ENCODE data around the gene CELSR2.
"Not testable (repeated sequence)": the region's sequence is repeated elsewhere in the genome, so short reads cannot be mapped to it uniquely, and the experiment has no call there.

CELSR2 gene

GRCh38 chr1:109281680-109282496 is 32.5 kb downstream of the CELSR2 start:
- peak in 1 of 2 experiments; percentile 43 for DNase-seq

GRCh38 chr1:109282497-109282951 is 33.2 kb downstream of the CELSR2 start:
- no peak for DNase-seq

- DNase-seq = peak; percentile 94 to 100
Observed at GRCh38 chr1:109282952-109283747, 33.8 kb downstream of the CELSR2 start, which contains the start of gene PSRC1. Gene PSRC1 (minus strand): TSS chr1:109283145.

- peak in 1 of 2 experiments; percentile 30 for DNase-seq
Observed at GRCh38 chr1:109283748-109284600, 34.6 kb downstream of the CELSR2 start.

GRCh38 chr1:109286762-109287161 is 37.4 kb downstream of the CELSR2 start:
- not testable (repeated sequence) for DNase-seq

GRCh38 chr1:109290137-109290536 is 40.8 kb downstream of the CELSR2 start:
- DNase-seq = no peak

- no peak for DNase-seq
Observed at GRCh38 chr1:109290998-109291397, 41.7 kb downstream of the CELSR2 start.

- DNase-seq = no peak
Observed at GRCh38 chr1:109292364-109292763, 43.0 kb downstream of the CELSR2 start.

GRCh38 chr1:109293026-109293425 is 43.7 kb downstream of the CELSR2 start:
- no peak for DNase-seq

- DNase-seq = no peak
Observed at GRCh38 chr1:109294481-109294880, 45.1 kb downstream of the CELSR2 start.

- no peak for DNase-seq
Observed at GRCh38 chr1:109295712-109296415, 46.5 kb downstream of the CELSR2 start.

- DNase-seq = no peak
Observed at GRCh38 chr1:109296782-109297181, 47.4 kb downstream of the CELSR2 start.

- no peak for DNase-seq
Observed at GRCh38 chr1:109298666-109299557, 49.6 kb downstream of the CELSR2 start.

GRCh38 chr1:109299558-109300343 is 50.4 kb downstream of the CELSR2 start:
- no peak for DNase-seq

GRCh38 chr1:109300650-109301151 is 51.4 kb downstream of the CELSR2 start:
- DNase-seq = no peak

GRCh38 chr1:109301874-109302273 is 52.5 kb downstream of the CELSR2 start:
- no peak for DNase-seq

GRCh38 chr1:109304226-109304920 is 55.0 kb downstream of the CELSR2 start:
- no peak for DNase-seq

- DNase-seq = not testable (repeated sequence)
Observed at GRCh38 chr1:109305991-109306390, 56.7 kb downstream of the CELSR2 start.

- no peak for DNase-seq
Observed at GRCh38 chr1:109306832-109307273, 57.5 kb downstream of the CELSR2 start, which contains the start of gene MYBPHL. Gene MYBPHL (minus strand): TSS chr1:109307011. CDS start chr1:109306991, 20 bp downstream.

Data from NCI-H526 (cell line).